ENCODE data around the gene ABLIM1. TPM values are rescaled to one million over a fixed set of nuclear protein-coding genes. Genes with fewer than 3 reads are reported as not detected.
A peak's percentile ranks its signal among the peaks of the same experiment; 100 is the strongest.

ABLIM1 gene
- total and polyA plus RNA-seq, 2 of the 4 experiments (the other 2 are of a cell fraction): 7.7 to 9.9 TPM

- H2AK5ac ChIP-seq (ENCODE audit: low read depth, low read length): no peak overlapping the region
- dilution Hi-C loops (cut with HindIII; ENCODE audit: low sequenced_read_pairs, unreplicated experiment) (no loop called here), intact Hi-C loops (cut with micrococcal nuclease) (no loop called here), in situ Hi-C loops (cut with MboI; ENCODE audit: low sequenced_read_pairs) (no loop called here)
- no peak overlapping the region for H3K9ac ChIP-seq (ENCODE audit: low read depth, low read length)
- H4K5ac ChIP-seq (ENCODE audit: low read depth, low read length): no peak overlapping the region
- H3K4me3 ChIP-seq (ENCODE audit: insufficient read depth, low read depth, low read length): no peak overlapping the region
- H2AFZ ChIP-seq (replicated peaks; ENCODE audit: low read length, poor library complexity): no peak overlapping the region
- no peak overlapping the region for H4K91ac ChIP-seq (ENCODE audit: insufficient read depth, low read depth, low read length)
- H3K18ac ChIP-seq (ENCODE audit: low read depth, low read length): peak overlapping the region; percentile 31; the same call in 1 of the 2 replicates
- H3K27me3 ChIP-seq (ENCODE audit: control insufficient read depth, insufficient read depth, low read length): peaks cover 15% of the 10 kb centered on the region
- H4K8ac ChIP-seq (ENCODE audit: low read depth in 2 of 2, low read length in 2 of 2): no peak overlapping the region
- H3K4me1 ChIP-seq (ENCODE audit: control insufficient read depth, insufficient read depth, low read length): 0 out of 2 replicates have a peak, but pooled peaks cover 2% of the 10 kb centered on the region
- H3K27ac ChIP-seq (ENCODE audit: insufficient read depth, low read length): no peak overlapping the region
- no peaks in the 10 kb centered on the region for H3K9me3 ChIP-seq (ENCODE audit: control insufficient read depth, insufficient read depth, low read length)
- peak; percentile 31 for DNase-seq
- no peaks in the 10 kb centered on the region for H3K79me1 ChIP-seq (ENCODE audit: low read depth in 1 of 2, low read length in 2 of 2)
- H2BK120ac ChIP-seq (ENCODE audit: low read depth, low read length): no peak overlapping the region
- no peaks in the 10 kb centered on the region for H4K20me1 ChIP-seq (ENCODE audit: insufficient read depth, low read length)
- H2BK15ac ChIP-seq (ENCODE audit: low read depth, low read length): no peak overlapping the region
- H3K9me1 ChIP-seq (ENCODE audit: insufficient read depth, low read length): peaks cover 5% of the 10 kb centered on the region
- WGBS, 2 experiments (ENCODE audit: extremely low coverage in 2 of 2, insufficient read length in 1 of 2): no CpG with 5 or more reads among the region's 4 CpGs
- H3K56ac ChIP-seq (ENCODE audit: extremely low read depth, insufficient read depth, low read length): no peak overlapping the region
- no peak overlapping the region for H2BK20ac ChIP-seq (ENCODE audit: low read depth, low read length)
- CTCF ChIA-PET: no interaction called here
- H2AK9ac ChIP-seq (replicated peaks; ENCODE audit: low read depth, low read length, poor library complexity): no peak overlapping the region
- no peak overlapping the region for H3K14ac ChIP-seq (replicated peaks; ENCODE audit: low read depth, low read length)
- TF ChIP-seq POLR2A (IDR thresholded peaks at IDR 0.05; ENCODE audit: low read depth, low read length): no peak
- TF ChIP-seq CTCF (conservative IDR thresholded peaks at IDR 0.05; ENCODE audit: low read depth, low read length): no peak
- TF ChIP-seq BHLHE40 (IDR thresholded peaks at IDR 0.05; ENCODE audit: low read depth, low read length): no peak
- TF ChIP-seq CHD1 (IDR thresholded peaks at IDR 0.05; ENCODE audit: low read depth, low read length): no peak
- TF ChIP-seq RAD21 (IDR thresholded peaks at IDR 0.05; ENCODE audit: low read length): no peak
- TF ChIP-seq, protein P1, sequence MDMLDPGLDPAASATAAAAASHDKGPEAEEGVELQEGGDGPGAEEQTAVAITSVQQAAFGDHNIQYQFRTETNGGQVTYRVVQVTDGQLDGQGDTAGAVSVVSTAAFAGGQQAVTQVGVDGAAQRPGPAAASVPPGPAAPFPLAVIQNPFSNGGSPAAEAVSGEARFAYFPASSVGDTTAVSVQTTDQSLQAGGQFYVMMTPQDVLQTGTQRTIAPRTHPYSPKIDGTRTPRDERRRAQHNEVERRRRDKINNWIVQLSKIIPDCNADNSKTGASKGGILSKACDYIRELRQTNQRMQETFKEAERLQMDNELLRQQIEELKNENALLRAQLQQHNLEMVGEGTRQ (IDR thresholded peaks at IDR 0.05; ENCODE audit: low read depth, low read length): no peak
- no peak for TF ChIP-seq RCOR1 (IDR thresholded peaks at IDR 0.05; ENCODE audit: insufficient replicate concordance, low read length)
- no peak for TF ChIP-seq MXI1 (IDR thresholded peaks at IDR 0.05; ENCODE audit: borderline replicate concordance, low read depth, low read length)
- TF ChIP-seq MAFK (IDR thresholded peaks at IDR 0.05; ENCODE audit: low read depth, low read length): no peak
- no peak for TF ChIP-seq NFE2L2 (IDR thresholded peaks at IDR 0.05; ENCODE audit: low read depth, low read length)
- TF ChIP-seq MAZ (IDR thresholded peaks at IDR 0.05; ENCODE audit: borderline replicate concordance, low read depth, low read length): no peak
- no peak for TF ChIP-seq CEBPB (IDR thresholded peaks at IDR 0.05; ENCODE audit: low read depth, low read length)
- TF ChIP-seq SMC3 (IDR thresholded peaks at IDR 0.05; ENCODE audit: low read depth, low read length): no peak
- no peak for TF ChIP-seq FOS (IDR thresholded peaks at IDR 0.05; ENCODE audit: low read depth, low read length)
- TF ChIP-seq, protein P2, sequence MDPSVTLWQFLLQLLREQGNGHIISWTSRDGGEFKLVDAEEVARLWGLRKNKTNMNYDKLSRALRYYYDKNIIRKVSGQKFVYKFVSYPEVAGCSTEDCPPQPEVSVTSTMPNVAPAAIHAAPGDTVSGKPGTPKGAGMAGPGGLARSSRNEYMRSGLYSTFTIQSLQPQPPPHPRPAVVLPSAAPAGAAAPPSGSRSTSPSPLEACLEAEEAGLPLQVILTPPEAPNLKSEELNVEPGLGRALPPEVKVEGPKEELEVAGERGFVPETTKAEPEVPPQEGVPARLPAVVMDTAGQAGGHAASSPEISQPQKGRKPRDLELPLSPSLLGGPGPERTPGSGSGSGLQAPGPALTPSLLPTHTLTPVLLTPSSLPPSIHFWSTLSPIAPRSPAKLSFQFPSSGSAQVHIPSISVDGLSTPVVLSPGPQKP (IDR thresholded peaks at IDR 0.05; ENCODE audit: borderline replicate concordance, low read depth, low read length): no peak
- no peak for TF ChIP-seq RFX5 (IDR thresholded peaks at IDR 0.05; ENCODE audit: low read depth, low read length)
- H3K23ac ChIP-seq (ENCODE audit: low read depth, low read length): no peak overlapping the region
- H3K4me2 ChIP-seq (ENCODE audit: low read depth, low read length): no peak overlapping the region
- no peak for ATAC-seq (ENCODE audit: low read depth)
- no TSS peak for BruUV-seq (replicated peaks)
- POLR2A ChIA-PET (ENCODE audit: unreplicated experiment): no interaction called here
- no peaks in the 10 kb centered on the region for H3K36me3 ChIP-seq (ENCODE audit: control insufficient read depth, insufficient read depth, low read length)
- H2BK5ac ChIP-seq (ENCODE audit: low read depth, low read length, poor library complexity, severe bottlenecking): no peak overlapping the region
- no peak overlapping the region for H3K4ac ChIP-seq (ENCODE audit: low read depth, low read length)
Measured at GRCh38 chr10:114616516-114616915, 41.6 kb downstream of the ABLIM1 start.

Data from IMR-90 (cell line).